ENCODE data around the gene MED12L.

Gene MED12L

GRCh38 chr3:151213881-151214280 lies 128.4 kb downstream of the MED12L start:
- no peak for DNase-seq
- Histone ChIP-seq H3K4me1 (ENCODE audit: low read length) (no peaks in the 10 kb centered on the region), H3K9me3 (replicated peaks; ENCODE audit: insufficient read depth, low read length) (no peaks in the 10 kb centered on the region), H2AFZ (ENCODE audit: low read length) (no peak overlapping the region), H3K36me3 (replicated peaks; ENCODE audit: insufficient read depth, low read length) (no peaks in the 10 kb centered on the region), H3K27ac (ENCODE audit: low read length) (no peak overlapping the region), H3K27me3 (replicated peaks; ENCODE audit: insufficient read depth, low read length) (no peaks in the 10 kb centered on the region), H4K20me1 (ENCODE audit: insufficient read depth, low read length) (no peaks in the 10 kb centered on the region), H3K9me2 (replicated peaks; ENCODE audit: insufficient read depth, low read length) (no peaks in the 10 kb centered on the region), H3K4me2 (ENCODE audit: low read depth, low read length) (no peak overlapping the region), H3K4me3 (ENCODE audit: low read length) (no peak overlapping the region), H3K9ac (ENCODE audit: low read length) (no peak overlapping the region), H3F3A (ENCODE audit: insufficient read depth, low read length) (no peaks in the 10 kb centered on the region), H3K79me2 (ENCODE audit: low read length) (no peaks in the 10 kb centered on the region)
- no peak for TF ChIP-seq EZH2 (optimal IDR thresholded peaks at IDR 0.05; ENCODE audit: low read depth, low read length)
- no peak for TF ChIP-seq EZH2phosphoT487 (IDR thresholded peaks at IDR 0.05; ENCODE audit: low read length)
- TF ChIP-seq CTCF (IDR thresholded peaks at IDR 0.05; ENCODE audit: low read length): no peak

- H4K20me1 ChIP-seq (ENCODE audit: insufficient read depth, low read length): no peaks in the 10 kb centered on the region
- no peaks in the 10 kb centered on the region for H3K4me1 ChIP-seq (ENCODE audit: low read length)
- H3K4me3 ChIP-seq (ENCODE audit: low read length): no peak overlapping the region
- no peak overlapping the region for H3K9ac ChIP-seq (ENCODE audit: low read length)
- H3K9me2 ChIP-seq (replicated peaks; ENCODE audit: insufficient read depth, low read length): no peaks in the 10 kb centered on the region
- no peaks in the 10 kb centered on the region for H3K27me3 ChIP-seq (replicated peaks; ENCODE audit: insufficient read depth, low read length)
- H3K4me2 ChIP-seq (ENCODE audit: low read depth, low read length): no peak overlapping the region
- no peaks in the 10 kb centered on the region for H3F3A ChIP-seq (ENCODE audit: insufficient read depth, low read length)
- DNase-seq: no peak
- H3K27ac ChIP-seq (ENCODE audit: low read length): no peak overlapping the region
- H2AFZ ChIP-seq (ENCODE audit: low read length): no peak overlapping the region
- H3K36me3 ChIP-seq (replicated peaks; ENCODE audit: insufficient read depth, low read length): no peaks in the 10 kb centered on the region
- TF ChIP-seq CTCF (IDR thresholded peaks at IDR 0.05; ENCODE audit: low read length) (no peak), EZH2 (optimal IDR thresholded peaks at IDR 0.05; ENCODE audit: low read depth, low read length) (no peak), EZH2phosphoT487 (IDR thresholded peaks at IDR 0.05; ENCODE audit: low read length) (no peak)
- no peaks in the 10 kb centered on the region for H3K79me2 ChIP-seq (ENCODE audit: low read length)
- no peaks in the 10 kb centered on the region for H3K9me3 ChIP-seq (replicated peaks; ENCODE audit: insufficient read depth, low read length)
These were observed 129.0 kb downstream of the MED12L start for GRCh38 chr3:151214459-151214858.

- no peaks in the 10 kb centered on the region for H3K4me1 ChIP-seq (ENCODE audit: low read length)
- H3K4me3 ChIP-seq (ENCODE audit: low read length): no peak overlapping the region
- no peak overlapping the region for H2AFZ ChIP-seq (ENCODE audit: low read length)
- H3K27ac ChIP-seq (ENCODE audit: low read length): no peak overlapping the region
- H3K4me2 ChIP-seq (ENCODE audit: low read depth, low read length): no peak overlapping the region
- TF ChIP-seq CTCF (IDR thresholded peaks at IDR 0.05; ENCODE audit: low read length) (no peak), EZH2phosphoT487 (IDR thresholded peaks at IDR 0.05; ENCODE audit: low read length) (no peak), EZH2 (optimal IDR thresholded peaks at IDR 0.05; ENCODE audit: low read depth, low read length) (no peak)
- H4K20me1 ChIP-seq (ENCODE audit: insufficient read depth, low read length): no peaks in the 10 kb centered on the region
- H3K9me3 ChIP-seq (replicated peaks; ENCODE audit: insufficient read depth, low read length): no peaks in the 10 kb centered on the region
- H3K9ac ChIP-seq (ENCODE audit: low read length): no peak overlapping the region
- H3K79me2 ChIP-seq (ENCODE audit: low read length): no peaks in the 10 kb centered on the region
- H3K9me2 ChIP-seq (replicated peaks; ENCODE audit: insufficient read depth, low read length): no peaks in the 10 kb centered on the region
- no peaks in the 10 kb centered on the region for H3F3A ChIP-seq (ENCODE audit: insufficient read depth, low read length)
- no peaks in the 10 kb centered on the region for H3K36me3 ChIP-seq (replicated peaks; ENCODE audit: insufficient read depth, low read length)
- H3K27me3 ChIP-seq (replicated peaks; ENCODE audit: insufficient read depth, low read length): no peaks in the 10 kb centered on the region
- DNase-seq: no peak
These were observed 131.5 kb downstream of the MED12L start for GRCh38 chr3:151216641-151217607.
